ENCODE data around the gene EOGT. TPM values are rescaled to one million over a fixed set of nuclear protein-coding genes. Genes with fewer than 3 reads are reported as not detected.

EOGT gene
- total RNA-seq, 4 donors from 2014 or later = 35.5 to 57.5 (median 41.5) TPM

- TF ChIP-seq CTCF (IDR thresholded peaks at IDR 0.05; ENCODE audit: low read depth) = no peak
Measured at GRCh38 chr3:68977486-68978167, 35.9 kb downstream of the EOGT start.

- no peak for TF ChIP-seq CTCF (IDR thresholded peaks at IDR 0.05; ENCODE audit: low read depth)
Measured at GRCh38 chr3:68974711-68975110, 38.8 kb downstream of the EOGT start.

GRCh38 chr3:68973639-68974038 is 39.8 kb downstream of the EOGT start:
- no peak for TF ChIP-seq CTCF (IDR thresholded peaks at IDR 0.05; ENCODE audit: low read depth)

DNA sequence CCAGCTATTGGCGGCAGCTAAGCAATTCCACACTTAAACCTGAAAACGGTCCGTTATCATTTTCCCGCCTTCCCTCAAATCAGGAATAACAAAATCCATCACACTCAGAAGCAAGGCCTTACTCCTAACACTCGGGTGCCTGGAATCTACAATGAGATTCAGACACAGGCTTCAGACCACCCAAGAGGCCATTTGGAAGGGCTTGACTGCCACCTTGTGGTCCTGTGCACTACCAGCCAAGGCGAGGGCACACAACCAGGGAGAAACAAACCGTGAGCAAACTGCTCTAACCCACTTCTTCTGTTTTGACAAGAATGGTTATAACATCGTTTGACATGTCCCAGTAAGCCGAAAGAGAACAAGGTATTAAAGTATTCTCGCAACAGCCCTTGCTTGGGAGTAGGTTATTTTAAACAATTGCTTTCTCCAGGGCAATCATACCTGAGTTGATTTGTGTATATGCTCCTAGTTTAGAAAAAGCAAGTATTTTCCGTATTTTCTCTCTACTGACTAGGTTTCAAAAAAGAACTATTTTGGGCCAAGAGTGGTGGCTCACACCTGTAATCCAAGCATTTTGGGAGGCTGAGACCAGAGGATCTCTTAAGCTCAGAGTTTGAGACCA is 41.0 kb downstream of the EOGT start:
- TF ChIP-seq CTCF (IDR thresholded peaks at IDR 0.05; ENCODE audit: low read depth) = no peak

- TF ChIP-seq CTCF (IDR thresholded peaks at IDR 0.05; ENCODE audit: low read depth) = no peak
Measured at GRCh38 chr3:68964694-68965093, 48.8 kb downstream of the EOGT start.

DNA sequence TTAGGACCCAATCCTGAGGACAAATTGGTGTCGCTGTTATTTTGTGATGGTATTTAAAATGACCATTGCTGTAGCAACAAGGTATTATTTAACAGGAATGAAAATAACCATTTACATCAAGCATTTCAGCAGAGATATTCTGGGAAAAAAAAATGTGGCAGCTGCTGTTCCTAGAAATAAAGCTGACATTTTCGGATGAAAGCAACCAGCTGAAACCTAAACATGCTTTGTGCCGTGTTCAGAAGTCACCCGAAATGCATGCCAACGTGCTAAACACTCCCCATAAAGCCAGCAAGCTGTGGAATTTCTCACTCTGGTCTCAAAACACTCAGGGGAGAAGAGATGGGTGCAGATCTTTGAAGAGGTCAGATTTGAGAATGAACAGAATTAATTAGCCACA is 49.6 kb downstream of the EOGT start:
- TF ChIP-seq CTCF (IDR thresholded peaks at IDR 0.05; ENCODE audit: low read depth) = no peak

- TF ChIP-seq CTCF (IDR thresholded peaks at IDR 0.05; ENCODE audit: low read depth) = no peak
Measured at GRCh38 chr3:68963376-68963775, 50.1 kb downstream of the EOGT start.

Measured in subcutaneous adipose tissue (tissue), 4 donors.